COLO829 (cell line): ENCODE data around the gene GRM4.

ENCODE experiments used
- DNase-seq: peaks from one replicate; pipeline ENCODE4 v3.0.0; 2012; ENCODE audit warnings: low spot score

Gene GRM4

GRCh38 chr6:34106900-34107299 is 39.0 kb downstream of the GRM4 start:
- no peak for DNase-seq

GRCh38 chr6:34106421-34106820 is 39.5 kb downstream of the GRM4 start:
- no peak for DNase-seq

GRCh38 chr6:34104628-34105027 is 41.3 kb downstream of the GRM4 start:
- DNase-seq = no peak

- no peak for DNase-seq
These were observed 41.7 kb downstream of the GRM4 start for GRCh38 chr6:34104186-34104585.

GRCh38 chr6:34103321-34103720 is 42.6 kb downstream of the GRM4 start:
- no peak for DNase-seq

- DNase-seq = no peak
These were observed 43.2 kb downstream of the GRM4 start for GRCh38 chr6:34102696-34103095.

GRCh38 chr6:34102099-34102656 is 43.7 kb downstream of the GRM4 start:
- no peak for DNase-seq

- DNase-seq = no peak
These were observed 45.1 kb downstream of the GRM4 start for GRCh38 chr6:34100788-34101187.

GRCh38 chr6:34099878-34100277 is 46.0 kb downstream of the GRM4 start:
- DNase-seq = no peak

GRCh38 chr6:34098045-34098936 is 47.6 kb downstream of the GRM4 start:
- no peak for DNase-seq

GRCh38 chr6:34096814-34097213 is 49.1 kb downstream of the GRM4 start:
- DNase-seq = no peak

GRCh38 chr6:34096193-34096592 is 49.7 kb downstream of the GRM4 start:
- no peak for DNase-seq

- DNase-seq = no peak
These were observed 50.1 kb downstream of the GRM4 start for GRCh38 chr6:34095741-34096140.

GRCh38 chr6:34095136-34095505 is 50.8 kb downstream of the GRM4 start:
- DNase-seq = no peak

GRCh38 chr6:34094474-34095135 is 51.3 kb downstream of the GRM4 start:
- DNase-seq = no peak

GRCh38 chr6:34093854-34094430 is 51.9 kb downstream of the GRM4 start:
- no peak for DNase-seq

- DNase-seq = no peak
These were observed 52.7 kb downstream of the GRM4 start for GRCh38 chr6:34093206-34093605.

GRCh38 chr6:34092631-34093030 is 53.3 kb downstream of the GRM4 start:
- no peak for DNase-seq

- no peak for DNase-seq
These were observed 55.0 kb downstream of the GRM4 start for GRCh38 chr6:34090935-34091334.

GRCh38 chr6:34090529-34090928 is 55.4 kb downstream of the GRM4 start:
- DNase-seq = no peak

GRCh38 chr6:34086558-34086957 is 59.3 kb downstream of the GRM4 start:
- no peak for DNase-seq

- DNase-seq = no peak
These were observed 60.3 kb downstream of the GRM4 start for GRCh38 chr6:34085453-34086170.
